GM13976 (cell line): Measurements from ENCODE around the gene COL24A1.
"Not testable (repeated sequence)": the region's sequence is repeated elsewhere in the genome, so short reads cannot be mapped to it uniquely, and the experiment has no call there.

Experiments used
- DNase-seq: peaks from one replicate; pipeline ENCODE4 v3.0.0; 2012; ENCODE audit warnings: low spot score
- CTCF ChIP-seq: IDR thresholded peaks from 2 replicates; pipeline ENCODE4 v1.5.1; 2012; ENCODE audit warnings: borderline replicate concordance, mild to moderate bottlenecking; ENCODE audit not compliant: insufficient read depth; ENCODE audit errors: extremely low read depth, missing control alignments, control extremely low read depth
- in situ Hi-C: fragments of 300-500 bp; cut with MboI; formaldehyde crosslinking; loops from one replicate; pipeline ENCODE4 v1.12.0; 2022; ENCODE audit warnings: low sequenced_read_pairs, mixed read lengths, inconsistent platforms; ENCODE audit not compliant: unreplicated experiment

COL24A1 gene

GRCh38 chr1:86114236-86114635, 42.3 kb downstream of the COL24A1 start:
- no peak for TF ChIP-seq CTCF

GRCh38 chr1:86111590-86111989, 45.0 kb downstream of the COL24A1 start:
- DNase-seq, in situ Hi-C loops: not testable (repeated sequence)

More at GRCh38 chr1:86114236-86114635, 42.3 kb downstream of the COL24A1 start:
- no peak for DNase-seq
- in situ Hi-C loops: no loop called here

- TF ChIP-seq CTCF: no peak
- DNase-seq: no peak
- in situ Hi-C loops: no loop called here
These were observed 46.0 kb downstream of the COL24A1 start for GRCh38 chr1:86110451-86111129.

- in situ Hi-C loops: no loop called here
- DNase-seq: no peak
- no peak for TF ChIP-seq CTCF
These were observed 51.1 kb downstream of the COL24A1 start for GRCh38 chr1:86105533-86105866.

GRCh38 chr1:86104606-86105532, 51.7 kb downstream of the COL24A1 start:
- DNase-seq: no peak
- no peak for TF ChIP-seq CTCF
- in situ Hi-C loops: no loop called here

- no peak for DNase-seq
- in situ Hi-C loops: no loop called here
- no peak for TF ChIP-seq CTCF
These were observed 55.0 kb downstream of the COL24A1 start for GRCh38 chr1:86101616-86102015.

- in situ Hi-C loops: no loop called here
- DNase-seq: no peak
- no peak for TF ChIP-seq CTCF
These were observed 56.2 kb downstream of the COL24A1 start for GRCh38 chr1:86100401-86100800.
